K562 (cell line): ENCODE results near the gene TIMM23. TPM values are rescaled to one million over a fixed set of nuclear protein-coding genes. Genes with fewer than 3 reads are reported as not detected.

Experiments
- HDAC6 ChIP-seq: IDR thresholded peaks from 2 replicates; pipeline ENCODE4 v1.6.1; 2012; ENCODE audit warnings: low read depth, mild to moderate bottlenecking, control low read depth, inconsistent platforms, low read length, moderate library complexity
- HMBOX1 ChIP-seq: sonication (generic); IDR thresholded peaks from 2 replicates; pipeline ENCODE4 v1.6.1; 2016
- MIER1 ChIP-seq: fragments of 450-650 bp; IDR thresholded peaks from 2 replicates; pipeline ENCODE4 v1.6.1; 2016; ENCODE audit warnings: antibody characterized with exemption, mild to moderate bottlenecking, low read depth
- NCOR1 ChIP-seq: fragments of 450-650 bp; IDR thresholded peaks from 2 replicates; pipeline ENCODE4 v1.6.1; 2016; ENCODE audit warnings: mild to moderate bottlenecking, moderate library complexity
- NFIC ChIP-seq: fragments of 450-650 bp; IDR thresholded peaks from 2 replicates; pipeline ENCODE4 v1.6.1; 2017; ENCODE audit warnings: mild to moderate bottlenecking, inconsistent platforms
- SRSF3 ChIP-seq: fragments of 200-400 bp; formaldehyde crosslinking; IDR thresholded peaks from 2 replicates; pipeline ENCODE4 v1.6.1; 2016; ENCODE audit warnings: mild to moderate bottlenecking, low read length, moderate library complexity; ENCODE audit not compliant: insufficient read depth
- ZBTB11 ChIP-seq, 3 experiments: fragments of 200-800 bp in 1 of 3; fragments of 250-450 bp in 1 of 3; fragments of 450-650 bp in 1 of 3; sonication (Bioruptor Pico) in 1 of 3; sonication (Bioruptor generic) in 1 of 3; formaldehyde crosslinking in 1 of 3; IDR thresholded peaks; 2 replicates each; pipeline versions ENCODE4 v1.6.1 to v1.8.0; 2016 to 2022; ENCODE audit warnings: mild to moderate bottlenecking in 2 of 3, missing genetic modification characterization in 2 of 3, missing compliant biosample characterization in 1 of 3, moderate library complexity in 1 of 3
- ZBTB9 ChIP-seq: fragments of 450-650 bp; formaldehyde crosslinking; IDR thresholded peaks from 2 replicates; pipeline ENCODE4 v1.4.0; 2020; ENCODE audit warnings: mild to moderate bottlenecking, moderate library complexity
- ZEB2 ChIP-seq: fragments of 450-650 bp; IDR thresholded peaks from 2 replicates; pipeline ENCODE4 v1.6.1; 2016
- ZNF311 ChIP-seq: fragments of 250-450 bp; sonication (Bioruptor Pico); IDR thresholded peaks from 2 replicates; pipeline ENCODE4 v1.4.0; 2020; ENCODE audit warnings: mild to moderate bottlenecking, moderate library complexity
- ZNF318 ChIP-seq, 2 experiments: fragments of 450-650 bp; IDR thresholded peaks; 2 replicates each; pipeline ENCODE4 v1.6.1; 2016; ENCODE audit warnings: mild to moderate bottlenecking in 2 of 2, borderline replicate concordance in 1 of 2, low read depth in 1 of 2, moderate library complexity in 1 of 2
- ZNF512 ChIP-seq: IDR thresholded peaks from 2 replicates; pipeline ENCODE4 v1.6.1; 2016; ENCODE audit warnings: missing genetic modification characterization, missing compliant biosample characterization
- polyA plus RNA-seq, 8 experiments: library from polyadenylated mRNA; depleted of rRNA in 4 of 8; stranded (reverse) in 5 of 8; unstranded in 3 of 8; fragments of >200 nt; fragmentation: Nextera tagmentation in 2 of 8; fragmentation: Illumina TruSeq in 1 of 8; extraction: Ambion mirVana in 2 of 8; extraction: Trizol in 1 of 8; gene quantifications; 2 replicates each; pipeline versions ENCODE4 v1.2.1 to v1.2.3, GENCODE V29; 2011 to 2014; ENCODE audit warnings: inconsistent platforms in 1 of 8, missing spikeins in 1 of 8
- total RNA-seq, 7 experiments: library from RNA; depleted of rRNA in 6 of 7; stranded (reverse); fragments of >200 nt in 6 of 7; fragmentation: Illumina TruSeq in 2 of 7; extraction: Trizol in 2 of 7; gene quantifications; 2 replicates each; pipeline versions ENCODE4 v1.2.1 to v1.2.3, GENCODE V29; 2011 to 2021; ENCODE audit warnings: low replicate concordance in 1 of 7

TIMM23 gene
- total and polyA plus RNA-seq, 9 of the 15 experiments (the other 6 are each of a cell fraction or from before 2014, with no cell fraction given), result 148 to 280 (median 183) TPM

- TF ChIP-seq ZNF318 (IDR thresholded peaks at IDR 0.05; ENCODE audit: borderline replicate concordance in 1 of 2, low read depth in 1 of 2), result no peak
- peak; percentile 51; the same call in 1 of the 2 replicates for TF ChIP-seq NCOR1
- TF ChIP-seq ZNF311 (CRISPR knock-in tag), result no peak
- no peak for TF ChIP-seq HDAC6
- peak; percentile 31 for TF ChIP-seq NFIC
- no peak for TF ChIP-seq MIER1
- no peak for TF ChIP-seq SRSF3
- 0 out of 6 replicates have a peak, but pooled peaks of 1 of the 3 experiments have one; percentile 11 for TF ChIP-seq ZBTB11 (CRISPR knock-in tag; IDR thresholded peaks at IDR 0.05)
- peak; percentile 25; the same call in 1 of the 2 replicates for TF ChIP-seq ZEB2
- TF ChIP-seq HMBOX1, result peak; percentile 77; the same call in 1 of the 2 replicates
- TF ChIP-seq ZBTB9 (CRISPR knock-in tag), result no peak
- TF ChIP-seq ZNF512 (tag), result no peak
These were observed 48.0 kb downstream of the TIMM23 start (continued) for GRCh38 chr10:46020344-46020657.
